GM21360 (cell line): Measurements from ENCODE around the gene AKR1D1.
"Not testable (repeated sequence)": the region's sequence is repeated elsewhere in the genome, so short reads cannot be mapped to it uniquely, and the experiment has no call there.

Source experiments
- ATAC-seq: cut with Tn5 transposase; IDR thresholded peaks from one replicate; pipeline ENCODE4 v1.9.1; 2021; ENCODE audit warnings: mild to moderate bottlenecking, moderate library complexity; ENCODE audit not compliant: unreplicated experiment

AKR1D1 gene

GRCh38 chr7:138070908-138071307 is 5.4 kb upstream of the AKR1D1 start:
- ATAC-seq = no peak

- ATAC-seq = no peak
These were observed 3.5 kb upstream of the AKR1D1 start for GRCh38 chr7:138072726-138073125.

GRCh38 chr7:138074121-138074520 is 2.1 kb upstream of the AKR1D1 start:
- no peak for ATAC-seq

GRCh38 chr7:138074540-138074939 is 1.7 kb upstream of the AKR1D1 start:
- no peak for ATAC-seq

- ATAC-seq = no peak
These were observed 909 bp upstream of the AKR1D1 start for GRCh38 chr7:138075350-138075749.

GRCh38 chr7:138075786-138076185 is 473 bp upstream of the AKR1D1 start:
- ATAC-seq = not testable (repeated sequence)

GRCh38 chr7:138077809-138078208 is 1.6 kb downstream of the AKR1D1 start:
- ATAC-seq = no peak

GRCh38 chr7:138079137-138079536 is 2.9 kb downstream of the AKR1D1 start:
- no peak for ATAC-seq

GRCh38 chr7:138081868-138082267 is 5.6 kb downstream of the AKR1D1 start:
- ATAC-seq = no peak

- no peak for ATAC-seq
These were observed 7.6 kb downstream of the AKR1D1 start for GRCh38 chr7:138083859-138084258.

GRCh38 chr7:138086563-138087270 is 10.5 kb downstream of the AKR1D1 start:
- no peak for ATAC-seq

- no peak for ATAC-seq
These were observed 13.0 kb downstream of the AKR1D1 start for GRCh38 chr7:138089080-138089901.

GRCh38 chr7:138091032-138091431 is 14.8 kb downstream of the AKR1D1 start:
- ATAC-seq = no peak

- not testable (repeated sequence) for ATAC-seq
These were observed 15.6 kb downstream of the AKR1D1 start for GRCh38 chr7:138091840-138092239.

- no peak for ATAC-seq
These were observed 16.3 kb downstream of the AKR1D1 start for GRCh38 chr7:138092486-138093028.

GRCh38 chr7:138095972-138096935 is 20.0 kb downstream of the AKR1D1 start:
- ATAC-seq = no peak

- peak; percentile 78 for ATAC-seq
These were observed 20.9 kb downstream of the AKR1D1 start for GRCh38 chr7:138097064-138097741.

GRCh38 chr7:138099813-138100212 is 23.6 kb downstream of the AKR1D1 start:
- ATAC-seq = no peak

- no peak for ATAC-seq
These were observed 29.0 kb downstream of the AKR1D1 start for GRCh38 chr7:138105221-138105620.

GRCh38 chr7:138115047-138115446 is 38.8 kb downstream of the AKR1D1 start:
- ATAC-seq = no peak
